HepG2 (cell line): Measurements from ENCODE around the gene DSTYK. TPM values are rescaled to one million over a fixed set of nuclear protein-coding genes. Genes with fewer than 3 reads are reported as not detected.

Source experiments
- HOXA9 ChIP-seq: sonication (generic); formaldehyde crosslinking; IDR thresholded peaks from 2 replicates; pipeline ENCODE4 v1.8.1; 2022; ENCODE audit warnings: missing genetic modification reagents, mild to moderate bottlenecking, moderate library complexity, borderline replicate concordance
- JUN ChIP-seq: sonication (generic); formaldehyde crosslinking; IDR thresholded peaks from 2 replicates; pipeline ENCODE4 v1.4.0; 2020; ENCODE audit warnings: mild to moderate bottlenecking, missing genetic modification reagents
- MLX ChIP-seq: IDR thresholded peaks from 2 replicates; pipeline ENCODE4 v1.6.1; 2016
- PHF21A ChIP-seq: sonication (generic); formaldehyde crosslinking; IDR thresholded peaks from 2 replicates; pipeline ENCODE4 v1.5.0; 2020; ENCODE audit warnings: mild to moderate bottlenecking, missing genetic modification reagents
- SALL1 ChIP-seq: sonication (generic); formaldehyde crosslinking; IDR thresholded peaks from 2 replicates; pipeline ENCODE4 v1.8.0; 2022; ENCODE audit warnings: mild to moderate bottlenecking, missing genetic modification reagents
- SP1 ChIP-seq, 2 experiments: fragments of 450-650 bp in 1 of 2; sonication (generic) in 1 of 2; formaldehyde crosslinking in 1 of 2; IDR thresholded peaks; 2 replicates each; pipeline versions ENCODE4 v1.4.0 to v1.6.1; 2016 to 2020; ENCODE audit warnings: missing genetic modification reagents in 1 of 2
- TCF12 ChIP-seq, 2 experiments: fragments of 450-650 bp in 1 of 2; sonication (generic) in 1 of 2; formaldehyde crosslinking in 1 of 2; IDR thresholded peaks; 2 replicates each; pipeline versions ENCODE4 v1.6.1 to v1.8.0; 2017 to 2022; ENCODE audit warnings: antibody characterized with exemption in 1 of 2, mild to moderate bottlenecking in 1 of 2, missing genetic modification reagents in 1 of 2, moderate library complexity in 1 of 2
- USF2 ChIP-seq, 2 experiments: sonication (generic) in 1 of 2; formaldehyde crosslinking in 1 of 2; IDR thresholded peaks; 2 replicates each; pipeline versions ENCODE4 v1.5.1 to v1.6.1; 2011 to 2020; ENCODE audit warnings: borderline replicate concordance in 1 of 2, low read depth in 1 of 2, low read length in 1 of 2, mild to moderate bottlenecking in 1 of 2, missing genetic modification reagents in 1 of 2, moderate library complexity in 1 of 2
- ZBTB4 ChIP-seq: sonication (generic); formaldehyde crosslinking; IDR thresholded peaks from 2 replicates; pipeline ENCODE4 v1.4.0; 2020; ENCODE audit warnings: missing genetic modification reagents, mild to moderate bottlenecking, borderline replicate concordance
- ZBTB42 ChIP-seq: sonication (generic); formaldehyde crosslinking; IDR thresholded peaks from 2 replicates; pipeline ENCODE4 v1.5.0; 2020; ENCODE audit warnings: mild to moderate bottlenecking, missing genetic modification reagents
- ZFP36L2 ChIP-seq: sonication (generic); formaldehyde crosslinking; IDR thresholded peaks from 2 replicates; pipeline ENCODE4 v1.4.0; 2020; ENCODE audit warnings: missing genetic modification reagents
- ZFP62 ChIP-seq: sonication (generic); formaldehyde crosslinking; IDR thresholded peaks from 2 replicates; pipeline ENCODE4 v1.4.0; 2020; ENCODE audit warnings: missing genetic modification reagents
- ZMYM4 ChIP-seq: sonication (generic); formaldehyde crosslinking; IDR thresholded peaks from 2 replicates; pipeline ENCODE4 v1.8.1; 2023; ENCODE audit warnings: mild to moderate bottlenecking, missing genetic modification reagents
- ZNF101 ChIP-seq: sonication (generic); formaldehyde crosslinking; IDR thresholded peaks from 2 replicates; pipeline ENCODE4 v1.4.0; 2020; ENCODE audit warnings: mild to moderate bottlenecking, low read depth, missing genetic modification reagents, borderline replicate concordance
- ZNF180 ChIP-seq: sonication (generic); formaldehyde crosslinking; IDR thresholded peaks from 2 replicates; pipeline ENCODE4 v1.4.0; 2020; ENCODE audit warnings: low read depth, missing genetic modification reagents, borderline replicate concordance
- ZNF232 ChIP-seq: sonication (generic); formaldehyde crosslinking; IDR thresholded peaks from 2 replicates; pipeline ENCODE4 v1.4.0; 2020; ENCODE audit warnings: missing genetic modification reagents, borderline replicate concordance
- ZNF33A ChIP-seq: sonication (generic); formaldehyde crosslinking; IDR thresholded peaks from 2 replicates; pipeline ENCODE4 v1.5.1; 2020; ENCODE audit warnings: missing genetic modification reagents, mild to moderate bottlenecking, moderate library complexity, borderline replicate concordance
- ZNF589 ChIP-seq: sonication (generic); formaldehyde crosslinking; conservative IDR thresholded peaks from 2 replicates; pipeline ENCODE4 v1.8.0; 2022; ENCODE audit warnings: mild to moderate bottlenecking, moderate library complexity, missing genetic modification reagents
- ZNF709 ChIP-seq: sonication (generic); formaldehyde crosslinking; IDR thresholded peaks from 2 replicates; pipeline ENCODE4 v1.5.0; 2020; ENCODE audit warnings: mild to moderate bottlenecking, missing genetic modification reagents
- ZNF737 ChIP-seq: sonication (generic); formaldehyde crosslinking; IDR thresholded peaks from 2 replicates; pipeline ENCODE4 v1.5.0; 2020; ENCODE audit warnings: missing genetic modification reagents, mild to moderate bottlenecking, borderline replicate concordance
- ZNF747 ChIP-seq: sonication (generic); formaldehyde crosslinking; IDR thresholded peaks from 2 replicates; pipeline ENCODE4 v1.8.1; 2023; ENCODE audit warnings: missing genetic modification reagents, mild to moderate bottlenecking, borderline replicate concordance
- ZSCAN21 ChIP-seq: sonication (generic); formaldehyde crosslinking; IDR thresholded peaks from 2 replicates; pipeline ENCODE4 v1.8.0; 2022; ENCODE audit warnings: mild to moderate bottlenecking, missing genetic modification reagents, moderate library complexity, borderline replicate concordance
- polyA plus RNA-seq, 8 experiments: library from polyadenylated mRNA; depleted of rRNA in 3 of 8; stranded (reverse) in 7 of 8; unstranded in 1 of 8; fragments of >200 nt; fragmentation: Illumina TruSeq in 4 of 8; extraction: Trizol in 4 of 8; gene quantifications; 2 replicates each; pipeline versions ENCODE4 v1.2.1 to v1.2.3, GENCODE V29; 2011 to 2016; ENCODE audit warnings: low read depth in 4 of 8, missing spikeins in 1 of 8, mixed read lengths in 1 of 8; ENCODE audit not compliant: insufficient read depth in 1 of 8
- total RNA-seq, 5 experiments: library from RNA; depleted of rRNA; stranded (reverse); fragments of >200 nt; fragmentation: Illumina TruSeq; extraction: Trizol; gene quantifications; 2 replicates each; pipeline ENCODE4 v1.2.3, GENCODE V29; 2016; ENCODE audit warnings: low read depth in 1 of 5

DSTYK gene
- total and polyA plus RNA-seq, 2 of the 13 experiments (the other 11 are each of a cell fraction or from before 2014, with no cell fraction given), result 2.6 to 4.8 TPM

GRCh38 chr1:205121660-205122488 is 89.6 kb downstream of the DSTYK start, which contains the start of gene RBBP5 (continued):
- TF ChIP-seq ZNF180 (CRISPR knock-in tag), result no peak
- TF ChIP-seq SALL1 (CRISPR knock-in tag), result peak; percentile 63; the same call in 1 of the 2 replicates
- no peak for TF ChIP-seq TCF12 (IDR thresholded peaks at IDR 0.05)
- TF ChIP-seq TCF12 (CRISPR knock-in tag; IDR thresholded peaks at IDR 0.05), result no peak
- TF ChIP-seq ZFP36L2 (CRISPR knock-in tag), result no peak
- no peak for TF ChIP-seq USF2 (IDR thresholded peaks at IDR 0.05; ENCODE audit: low read depth, low read length)
- TF ChIP-seq USF2 (CRISPR knock-in tag; IDR thresholded peaks at IDR 0.05; ENCODE audit: borderline replicate concordance), result no peak
- TF ChIP-seq ZBTB4 (CRISPR knock-in tag), result no peak
- TF ChIP-seq ZBTB42 (CRISPR knock-in tag), result no peak
- TF ChIP-seq ZFP62, result no peak
- TF ChIP-seq JUN (CRISPR knock-in tag), result peak; percentile 84
- TF ChIP-seq ZNF589 (CRISPR knock-in tag), result no peak
- TF ChIP-seq ZNF709 (CRISPR knock-in tag), result no peak
- no peak for TF ChIP-seq ZNF101 (CRISPR knock-in tag)
- 0 out of 2 replicates have a peak, but pooled peaks have one; percentile 46 for TF ChIP-seq ZNF747 (CRISPR knock-in tag)
- TF ChIP-seq ZNF232 (CRISPR knock-in tag), result no peak
- TF ChIP-seq ZNF33A (CRISPR knock-in tag), result no peak; the same call in 1 of the 2 replicates
- TF ChIP-seq PHF21A (CRISPR knock-in tag), result peak; percentile 94
- 0 out of 2 replicates have a peak, but pooled peaks have one; percentile 51 for TF ChIP-seq ZSCAN21 (CRISPR knock-in tag)
- TF ChIP-seq MLX (CRISPR knock-in tag), result 0 out of 2 replicates have a peak, but pooled peaks have one; percentile 16
- no peak for TF ChIP-seq SP1 (IDR thresholded peaks at IDR 0.05)
- peak; percentile 84 for TF ChIP-seq SP1 (CRISPR knock-in tag; IDR thresholded peaks at IDR 0.05)
- TF ChIP-seq ZNF737, result no peak; the same call in 1 of the 2 replicates
- TF ChIP-seq ZMYM4, result peak; percentile 89
- TF ChIP-seq HOXA9 (CRISPR knock-in tag), result no peak
